Mesodermal cell (in vitro differentiated cells): ENCODE measurements around the gene PROK2.

Experiments
- H3K27ac ChIP-seq: 2 replicates; pipeline ENCODE4 v1.7.0; 2013; ENCODE audit warnings: mild to moderate bottlenecking, low read depth, low read length, moderate library complexity; ENCODE audit not compliant: severe bottlenecking
- H3K36me3 ChIP-seq: 2 replicates; pipeline ENCODE4 v1.7.1; 2013; ENCODE audit warnings: mild to moderate bottlenecking, low read length, moderate library complexity; ENCODE audit not compliant: control insufficient read depth, insufficient read depth
- H3K4me1 ChIP-seq: one replicate; pipeline ENCODE4 v1.7.1; 2013; ENCODE audit warnings: mild to moderate bottlenecking, low read length; ENCODE audit not compliant: insufficient read depth, control insufficient read depth, poor library complexity, severe bottlenecking
- H3K4me3 ChIP-seq: 2 replicates; pipeline ENCODE4 v1.7.0; 2013; ENCODE audit warnings: low read length, control low read depth, mild to moderate bottlenecking; ENCODE audit not compliant: insufficient read depth, poor library complexity, severe bottlenecking; ENCODE audit errors: extremely low read depth
- H3K9me3 ChIP-seq: 2 replicates; pipeline ENCODE4 v1.7.1; 2013; ENCODE audit warnings: mild to moderate bottlenecking, low read length, moderate library complexity; ENCODE audit not compliant: control insufficient read depth
- WGBS, 2 experiments: methylation state at CpG; one replicate each; pipeline ENCODE4 v1.1.5; 2013; ENCODE audit warnings: missing lambda C conversion rate in 2 of 2; ENCODE audit not compliant: insufficient coverage in 2 of 2; 5-methylcytosine and 5-hydroxymethylcytosine counted together

Gene PROK2

DNA sequence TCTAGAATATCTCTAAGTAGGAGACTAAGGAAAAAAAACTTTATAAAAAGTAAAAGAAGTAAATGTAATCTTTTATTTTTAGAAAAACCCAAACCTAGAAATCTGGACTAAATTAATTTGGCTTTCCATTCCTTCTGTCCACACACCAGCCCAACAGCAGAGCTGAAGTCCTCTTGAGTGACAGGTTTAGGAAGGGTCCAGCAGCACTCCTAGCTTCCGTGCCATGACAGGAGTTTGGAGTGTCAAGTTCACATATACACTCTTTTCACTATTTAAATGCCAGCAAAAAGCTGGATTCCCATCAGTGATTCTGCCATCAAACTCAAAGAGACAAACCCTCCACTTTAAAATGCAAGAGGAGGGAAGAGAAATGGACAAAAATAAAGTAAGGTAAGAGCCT lies 13.1 kb downstream of the PROK2 start:
- H3K4me3 ChIP-seq = no peak overlapping the region
- WGBS, 2 experiments = 40% methylated on average over 1 of the region's 1 CpG; no CpG with 5 or more reads in 1 of the 2 experiments
- H3K27ac ChIP-seq = no peak overlapping the region
- no peaks in the 10 kb centered on the region for H3K4me1 ChIP-seq
- no peaks in the 10 kb centered on the region for H3K36me3 ChIP-seq
- no peaks in the 10 kb centered on the region for H3K9me3 ChIP-seq

GRCh38 chr3:71771126-71771525 lies 13.8 kb downstream of the PROK2 start:
- WGBS, 2 experiments = 90 to 92% methylated on average over 4 of the region's 5 CpGs
- no peaks in the 10 kb centered on the region for H3K4me1 ChIP-seq
- no peak overlapping the region for H3K27ac ChIP-seq
- no peaks in the 10 kb centered on the region for H3K9me3 ChIP-seq
- H3K36me3 ChIP-seq = no peaks in the 10 kb centered on the region
- no peak overlapping the region for H3K4me3 ChIP-seq

DNA sequence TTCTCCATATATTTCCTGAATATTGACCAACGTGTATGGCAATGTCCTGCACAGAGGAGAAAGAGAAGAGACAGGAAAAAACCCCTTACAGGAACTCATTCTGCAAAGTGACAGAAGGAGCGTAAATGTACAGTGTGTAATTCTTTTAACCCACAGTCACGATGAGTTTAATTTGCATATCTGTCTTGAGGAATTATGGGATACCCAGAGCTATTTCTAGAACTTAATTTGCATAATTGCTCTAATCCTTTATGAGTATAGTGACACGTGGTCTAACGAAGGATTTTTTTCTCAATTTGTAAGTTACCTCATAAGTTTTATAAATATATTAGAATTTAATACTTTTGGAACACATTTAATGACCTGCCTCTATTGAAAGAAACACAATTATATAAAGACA lies 21.5 kb downstream of the PROK2 start:
- Histone ChIP-seq H3K4me3 (no peak overlapping the region), H3K27ac (no peak overlapping the region), H3K36me3 (no peaks in the 10 kb centered on the region), H3K4me1 (no peaks in the 10 kb centered on the region), H3K9me3 (no peaks in the 10 kb centered on the region)
- no CpG with 5 or more reads among the region's 5 CpGs for WGBS, 2 experiments

GRCh38 chr3:71760140-71760539 lies 24.8 kb downstream of the PROK2 start:
- Histone ChIP-seq H3K4me3 (no peak overlapping the region), H3K36me3 (no peaks in the 10 kb centered on the region), H3K9me3 (no peaks in the 10 kb centered on the region), H3K27ac (no peak overlapping the region), H3K4me1 (no peaks in the 10 kb centered on the region)
- WGBS, 2 experiments = no CpG with 5 or more reads among the region's 1 CpG

DNA sequence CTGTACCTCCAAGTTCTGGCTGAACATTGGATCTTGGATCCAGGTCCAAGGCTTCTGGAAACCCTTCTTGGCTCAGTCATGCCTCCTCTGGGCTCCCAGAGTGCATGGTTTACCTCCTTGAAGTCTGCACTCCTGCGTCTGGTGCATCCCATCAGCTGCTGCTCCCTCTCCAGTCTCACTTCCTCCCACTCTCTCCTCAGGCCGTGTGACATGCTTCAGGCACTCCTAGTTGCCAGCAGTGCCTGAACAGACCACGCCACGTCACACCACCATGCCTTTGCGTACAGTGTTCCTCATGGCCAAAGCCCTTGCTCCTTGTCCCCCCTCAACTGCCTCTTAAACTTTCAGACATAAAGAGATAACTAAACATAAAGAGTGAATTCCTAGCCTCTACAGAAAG lies 25.5 kb downstream of the PROK2 start:
- Histone ChIP-seq H3K4me1 (no peaks in the 10 kb centered on the region), H3K36me3 (no peaks in the 10 kb centered on the region), H3K4me3 (no peak overlapping the region), H3K9me3 (no peaks in the 10 kb centered on the region), H3K27ac (no peak overlapping the region)
- 90 to 93% methylated on average over 2 to 5 of the region's 5 CpGs for WGBS, 2 experiments

GRCh38 chr3:71758091-71758490 lies 26.9 kb downstream of the PROK2 start:
- H3K9me3 ChIP-seq = no peaks in the 10 kb centered on the region
- no peak overlapping the region for H3K27ac ChIP-seq
- 100% methylated on average over 1 of the region's 2 CpGs; no CpG with 5 or more reads in 1 of the 2 experiments for WGBS, 2 experiments
- H3K36me3 ChIP-seq = no peaks in the 10 kb centered on the region
- H3K4me1 ChIP-seq = no peaks in the 10 kb centered on the region
- H3K4me3 ChIP-seq = no peak overlapping the region

- Histone ChIP-seq H3K27ac (no peak overlapping the region), H3K4me1 (no peaks in the 10 kb centered on the region), H3K36me3 (no peaks in the 10 kb centered on the region), H3K4me3 (peak overlapping the region; percentile 32), H3K9me3 (no peaks in the 10 kb centered on the region)
- 43 to 63% methylated on average over 49 to 52 of the region's 65 CpGs for WGBS, 2 experiments
Measured at GRCh38 chr3:71754610-71755253, 30.2 kb downstream of the PROK2 start.

DNA sequence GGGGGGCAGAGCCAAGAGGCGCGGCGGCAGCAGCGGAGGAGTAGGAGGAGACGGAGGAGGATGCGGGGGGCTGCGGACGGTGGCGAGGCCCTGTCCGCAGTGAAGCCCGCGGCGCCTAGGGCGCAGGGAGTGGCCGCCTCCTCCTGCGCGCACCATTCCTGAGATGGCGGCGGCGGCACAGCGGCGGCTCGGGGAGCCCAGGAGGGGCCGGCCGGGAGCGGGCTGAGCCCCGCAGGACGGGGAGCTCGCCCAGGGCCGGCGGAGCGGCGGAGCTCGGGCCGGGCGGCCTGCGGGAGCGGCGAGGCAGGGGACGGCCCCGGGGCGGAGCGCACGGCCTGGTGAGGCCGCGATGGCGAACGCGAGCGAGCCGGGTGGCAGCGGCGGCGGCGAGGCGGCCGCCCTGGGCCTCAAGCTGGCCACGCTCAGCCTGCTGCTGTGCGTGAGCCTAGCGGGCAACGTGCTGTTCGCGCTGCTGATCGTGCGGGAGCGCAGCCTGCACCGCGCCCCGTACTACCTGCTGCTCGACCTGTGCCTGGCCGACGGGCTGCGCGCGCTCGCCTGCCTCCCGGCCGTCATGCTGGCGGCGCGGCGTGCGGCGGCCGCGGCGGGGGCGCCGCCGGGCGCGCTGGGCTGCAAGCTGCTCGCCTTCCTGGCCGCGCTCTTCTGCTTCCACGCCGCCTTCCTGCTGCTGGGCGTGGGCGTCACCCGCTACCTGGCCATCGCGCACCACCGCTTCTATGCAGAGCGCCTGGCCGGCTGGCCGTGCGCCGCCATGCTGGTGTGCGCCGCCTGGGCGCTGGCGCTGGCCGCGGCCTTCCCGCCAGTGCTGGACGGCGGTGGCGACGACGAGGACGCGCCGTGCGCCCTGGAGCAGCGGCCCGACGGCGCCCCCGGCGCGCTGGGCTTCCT lies 31.0 kb downstream of the PROK2 start, which contains the start of gene GPR27:
Gene GPR27 (plus strand): TSS at position 155 of the 909 bp plus-strand sequence. CDS start 195 bp downstream, at position 350.
- Histone ChIP-seq H3K27ac (no peak within 1 kb of the TSS), H3K9me3 (no peaks in the 10 kb centered on the region), H3K4me3 (peak within 1 kb of the TSS; percentile 35), H3K36me3 (no peaks in the 10 kb centered on the region), H3K4me1 (no peaks in the 10 kb centered on the region)
- WGBS, 2 experiments = 1 to 2% methylated on average over 94 to 104 of the region's 131 CpGs

DNA sequence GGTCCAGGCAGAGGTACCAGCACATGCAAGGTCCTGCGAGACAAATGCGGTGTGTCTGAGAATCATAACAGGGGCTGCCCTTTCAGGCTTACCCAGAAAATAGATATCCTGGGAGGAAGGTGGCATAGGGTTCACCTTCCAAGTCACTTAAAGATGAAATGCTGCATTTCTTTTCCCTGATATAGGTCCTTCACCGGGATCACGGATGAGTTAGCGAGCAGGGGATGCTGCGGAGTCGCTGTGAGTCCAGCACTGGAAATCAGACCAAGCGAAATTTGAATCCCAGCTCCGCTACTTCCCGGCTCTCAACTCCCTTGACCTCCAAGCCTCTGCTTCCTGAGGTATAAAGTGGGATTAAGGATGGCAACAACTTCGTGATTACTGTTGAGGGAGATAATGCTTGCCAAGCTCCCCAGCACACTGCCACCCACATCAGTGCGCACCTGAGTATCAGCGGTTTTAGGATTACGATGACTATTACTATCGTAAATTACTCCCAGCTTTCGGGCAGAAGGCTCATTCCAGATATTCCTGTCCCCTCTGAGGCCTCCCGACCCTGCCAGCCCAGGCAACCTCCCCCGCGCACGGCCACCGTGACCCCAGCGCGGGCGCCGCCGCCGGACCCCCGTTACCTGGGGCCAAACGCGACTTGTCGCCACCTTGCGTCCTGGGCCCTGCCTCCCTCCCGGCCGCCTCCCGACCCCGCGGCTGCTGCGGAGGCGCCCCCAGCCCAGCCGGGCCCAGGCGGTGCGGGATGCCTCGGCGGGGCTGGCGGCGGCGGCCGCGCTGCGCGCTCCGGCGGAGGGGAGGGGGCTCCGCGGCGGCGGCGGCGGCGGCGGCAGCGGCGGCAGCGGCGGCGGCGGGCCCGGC lies 31.9 kb downstream of the PROK2 start:
- WGBS, 2 experiments = 13 to 15% methylated on average over 36 to 46 of the region's 68 CpGs

GRCh38 chr3:71751602-71752001 lies 33.3 kb downstream of the PROK2 start:
- Histone ChIP-seq H3K9me3 (no peaks in the 10 kb centered on the region), H3K4me1 (no peaks in the 10 kb centered on the region), H3K36me3 (no peaks in the 10 kb centered on the region), H3K27ac (no peak overlapping the region), H3K4me3 (no peak overlapping the region)
- WGBS, 2 experiments = 83% methylated on average over 2 to 4 of the region's 4 CpGs

More for the DNA sequence above, 31.9 kb downstream of the PROK2 start:
- H3K4me1 ChIP-seq = no peaks in the 10 kb centered on the region
- no peaks in the 10 kb centered on the region for H3K9me3 ChIP-seq
- peak overlapping the region; percentile 35 for H3K4me3 ChIP-seq
- H3K36me3 ChIP-seq = no peaks in the 10 kb centered on the region
- H3K27ac ChIP-seq = no peak overlapping the region
